Endodermal cell (in vitro differentiated cells): ENCODE measurements around the gene TNFSF8. TPM values are rescaled to one million over a fixed set of nuclear protein-coding genes. Genes with fewer than 3 reads are reported as not detected.

Experiments
- DNase-seq: peaks from one replicate; pipeline ENCODE4 v3.0.0-alpha.2; 2017
- H3K27ac ChIP-seq: 2 replicates; pipeline ENCODE4 v1.5.1; 2013; ENCODE audit warnings: mild to moderate bottlenecking, low read depth, low read length, moderate library complexity
- H3K27me3 ChIP-seq: 2 replicates; pipeline ENCODE4 v1.6.1; 2013; ENCODE audit warnings: mild to moderate bottlenecking, low read length, moderate library complexity; ENCODE audit not compliant: insufficient read depth, control insufficient read depth, poor library complexity, severe bottlenecking
- H3K36me3 ChIP-seq: 2 replicates; pipeline ENCODE4 v1.7.0; 2013; ENCODE audit warnings: mild to moderate bottlenecking, low read length, moderate library complexity; ENCODE audit not compliant: control insufficient read depth, insufficient read depth
- H3K4me1 ChIP-seq: one replicate; pipeline ENCODE4 v1.7.0; 2013; ENCODE audit warnings: low read length; ENCODE audit not compliant: control insufficient read depth, insufficient read depth
- H3K4me3 ChIP-seq: 2 replicates; pipeline ENCODE4 v1.5.1; 2013; ENCODE audit warnings: mild to moderate bottlenecking, low read length, moderate library complexity
- H3K9ac ChIP-seq: 2 replicates; pipeline ENCODE4 v1.6.1; 2013; ENCODE audit warnings: mild to moderate bottlenecking, low read length, moderate library complexity; ENCODE audit not compliant: poor library complexity, severe bottlenecking; ENCODE audit errors: extremely low read depth
- H3K9me3 ChIP-seq: 2 replicates; pipeline ENCODE4 v1.6.1; 2013; ENCODE audit warnings: mild to moderate bottlenecking, low read length, moderate library complexity; ENCODE audit not compliant: control insufficient read depth
- H3K27ac Mint-ChIP-seq: 2 replicates; pipeline ENCODE4 v1.8.0; 2020; ENCODE audit warnings: mixed read lengths
- H3K27me3 Mint-ChIP-seq: 2 replicates; pipeline ENCODE4 v1.8.0; 2021; ENCODE audit warnings: mild to moderate bottlenecking, mixed read lengths; ENCODE audit not compliant: insufficient read depth
- H3K36me3 Mint-ChIP-seq: 2 replicates; pipeline ENCODE4 v1.8.0; 2020; ENCODE audit warnings: low read depth, mixed read lengths
- H3K4me1 Mint-ChIP-seq: 2 replicates; pipeline ENCODE4 v1.8.0; 2020; ENCODE audit warnings: mixed read lengths
- H3K4me3 Mint-ChIP-seq: 2 replicates; pipeline ENCODE4 v1.8.0; 2020; ENCODE audit warnings: mild to moderate bottlenecking, moderate library complexity, mixed read lengths
- H3K9me3 Mint-ChIP-seq: 2 replicates; pipeline ENCODE4 v1.8.0; 2020; ENCODE audit warnings: mild to moderate bottlenecking, mixed read lengths
- CTCF ChIP-seq: fragments of 200-600 bp; sonication (generic); conservative IDR thresholded peaks from 2 replicates; pipeline ENCODE4 v1.5.0; 2021; ENCODE audit warnings: antibody characterized with exemption, mild to moderate bottlenecking
- WGBS, 2 experiments: methylation state at CpG; one replicate each; pipeline versions ENCODE4 v1.1.5 to v1.1.7; 2013; ENCODE audit warnings: missing lambda C conversion rate in 2 of 2, mixed read lengths in 1 of 2; ENCODE audit not compliant: insufficient coverage in 1 of 2, insufficient read length in 1 of 2; 5-methylcytosine and 5-hydroxymethylcytosine counted together
- total RNA-seq, 2 donors: library from RNA; stranded (reverse); fragmentation: NEBNext Ultra II Directional in 1 of 2; extraction: Animal tissue kit (Norgen Biotek cat#: 25700) in 1 of 2; gene quantifications; 2 replicates in 1 of 2; 3 replicates in 1 of 2; pipeline ENCODE4 v1.2.1, GENCODE V29; 2021

TNFSF8 gene
- total RNA-seq, 2 donors from 2014 or later: not detected

- no peaks in the 10 kb centered on the region for H3K36me3 ChIP-seq
- Mint-ChIP-seq H3K4me1 (peaks cover 13% of the 10 kb centered on the region), H3K27me3 (peaks cover 13% of the 10 kb centered on the region), H3K27ac (no peak overlapping the region), H3K9me3 (no peaks in the 10 kb centered on the region), H3K36me3 (no peaks in the 10 kb centered on the region), H3K4me3 (no peak overlapping the region)
- DNase-seq: no peak
- TF ChIP-seq CTCF: no peak
- H3K27ac ChIP-seq: no peak overlapping the region
- H3K4me3 ChIP-seq: no peak overlapping the region
- H3K4me1 ChIP-seq: no peaks in the 10 kb centered on the region
- no peaks in the 10 kb centered on the region for H3K27me3 ChIP-seq
- WGBS, 2 experiments: 94 to 95% methylated on average over 2 to 3 of the region's 4 CpGs
- no peaks in the 10 kb centered on the region for H3K9me3 ChIP-seq
- no peak overlapping the region for H3K9ac ChIP-seq
Observed at GRCh38 chr9:114852050-114852594, 78.3 kb downstream of the TNFSF8 start.

GRCh38 chr9:114851306-114851705 lies 79.1 kb downstream of the TNFSF8 start:
- Mint-ChIP-seq H3K4me3 (no peak overlapping the region), H3K36me3 (no peaks in the 10 kb centered on the region), H3K9me3 (no peaks in the 10 kb centered on the region), H3K27me3 (peaks cover 10% of the 10 kb centered on the region), H3K27ac (no peak overlapping the region), H3K4me1 (peaks cover 9% of the 10 kb centered on the region)
- no peaks in the 10 kb centered on the region for H3K36me3 ChIP-seq
- no peak overlapping the region for H3K9ac ChIP-seq
- WGBS, 2 experiments: 79 to 92% methylated on average over 2 to 3 of the region's 3 CpGs
- no peaks in the 10 kb centered on the region for H3K27me3 ChIP-seq
- DNase-seq: no peak
- TF ChIP-seq CTCF: no peak
- H3K9me3 ChIP-seq: no peaks in the 10 kb centered on the region
- H3K4me1 ChIP-seq: no peaks in the 10 kb centered on the region
- H3K4me3 ChIP-seq: no peak overlapping the region
- H3K27ac ChIP-seq: no peak overlapping the region

Other genes starting within 250 kb of the TNFSF8 start
- not detected for gene TEX48, start 248.4 kb downstream of the TNFSF8 start, total RNA-seq
- not detected for gene TNFSF15, start 124.6 kb downstream of the TNFSF8 start, total RNA-seq
- gene TNC, start 187.6 kb upstream of the TNFSF8 start, total RNA-seq: 100 to 1,000 TPM in 1 of 2 donors, 10 to 100 TPM in 1; 67.5 to 172 TPM